D721Med (cell line): Measurements from ENCODE around the gene UVRAG.
"Not testable (repeated sequence)": the region's sequence is repeated elsewhere in the genome, so short reads cannot be mapped to it uniquely, and the experiment has no call there.

Experiments used
- DNase-seq: peaks from one replicate; pipeline ENCODE4 v3.0.0; 2011; ENCODE audit warnings: low spot score; ENCODE audit not compliant: insufficient read length
- FAIRE-seq: peaks from 2 replicates; lab custom pipeline; 2011; peaks lifted over from hg19 to GRCh38; lab: Jason Lieb, UNC
- TF ChIP-seq, protein P1 (sequence below): IDR thresholded peaks from 2 replicates; pipeline ENCODE4 v1.5.1; 2012; ENCODE audit warnings: mild to moderate bottlenecking, control low read depth; ENCODE audit not compliant: insufficient read depth; ENCODE audit errors: missing control alignments

UVRAG gene

DNA sequence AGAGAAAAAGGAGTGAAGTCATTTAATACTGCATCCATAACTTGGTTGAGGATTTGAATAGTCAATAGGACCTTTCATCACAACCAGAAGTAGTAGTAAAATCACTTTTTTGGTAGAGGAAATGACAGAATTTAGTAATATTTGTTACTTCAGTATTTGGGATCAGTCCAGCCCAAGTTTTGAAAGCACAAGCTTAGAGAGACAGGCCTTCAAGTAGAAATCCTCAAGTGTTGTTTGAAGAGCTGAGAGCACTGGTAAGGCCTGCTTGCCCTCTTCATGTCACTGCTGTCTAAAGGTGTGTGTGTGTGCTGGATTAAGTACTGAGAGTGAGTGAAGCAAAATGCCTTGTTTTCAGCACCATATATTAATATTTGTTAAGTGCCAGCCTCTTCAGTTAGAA, 254.0 kb downstream of the UVRAG start:
- FAIRE-seq (no peak), DNase-seq (no peak)
- TF ChIP-seq, protein P1, sequence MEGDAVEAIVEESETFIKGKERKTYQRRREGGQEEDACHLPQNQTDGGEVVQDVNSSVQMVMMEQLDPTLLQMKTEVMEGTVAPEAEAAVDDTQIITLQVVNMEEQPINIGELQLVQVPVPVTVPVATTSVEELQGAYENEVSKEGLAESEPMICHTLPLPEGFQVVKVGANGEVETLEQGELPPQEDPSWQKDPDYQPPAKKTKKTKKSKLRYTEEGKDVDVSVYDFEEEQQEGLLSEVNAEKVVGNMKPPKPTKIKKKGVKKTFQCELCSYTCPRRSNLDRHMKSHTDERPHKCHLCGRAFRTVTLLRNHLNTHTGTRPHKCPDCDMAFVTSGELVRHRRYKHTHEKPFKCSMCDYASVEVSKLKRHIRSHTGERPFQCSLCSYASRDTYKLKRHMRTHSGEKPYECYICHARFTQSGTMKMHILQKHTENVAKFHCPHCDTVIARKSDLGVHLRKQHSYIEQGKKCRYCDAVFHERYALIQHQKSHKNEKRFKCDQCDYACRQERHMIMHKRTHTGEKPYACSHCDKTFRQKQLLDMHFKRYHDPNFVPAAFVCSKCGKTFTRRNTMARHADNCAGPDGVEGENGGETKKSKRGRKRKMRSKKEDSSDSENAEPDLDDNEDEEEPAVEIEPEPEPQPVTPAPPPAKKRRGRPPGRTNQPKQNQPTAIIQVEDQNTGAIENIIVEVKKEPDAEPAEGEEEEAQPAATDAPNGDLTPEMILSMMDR, result no peak

GRCh38 chr11:76071090-76071489, 256.1 kb downstream of the UVRAG start:
- TF ChIP-seq, protein P1, result no peak
- DNase-seq, result no peak
- no peak for FAIRE-seq

- DNase-seq (no peak), FAIRE-seq (no peak)
- TF ChIP-seq, protein P1, result no peak
These were observed 258.7 kb downstream of the UVRAG start for GRCh38 chr11:76073724-76074123.

DNA sequence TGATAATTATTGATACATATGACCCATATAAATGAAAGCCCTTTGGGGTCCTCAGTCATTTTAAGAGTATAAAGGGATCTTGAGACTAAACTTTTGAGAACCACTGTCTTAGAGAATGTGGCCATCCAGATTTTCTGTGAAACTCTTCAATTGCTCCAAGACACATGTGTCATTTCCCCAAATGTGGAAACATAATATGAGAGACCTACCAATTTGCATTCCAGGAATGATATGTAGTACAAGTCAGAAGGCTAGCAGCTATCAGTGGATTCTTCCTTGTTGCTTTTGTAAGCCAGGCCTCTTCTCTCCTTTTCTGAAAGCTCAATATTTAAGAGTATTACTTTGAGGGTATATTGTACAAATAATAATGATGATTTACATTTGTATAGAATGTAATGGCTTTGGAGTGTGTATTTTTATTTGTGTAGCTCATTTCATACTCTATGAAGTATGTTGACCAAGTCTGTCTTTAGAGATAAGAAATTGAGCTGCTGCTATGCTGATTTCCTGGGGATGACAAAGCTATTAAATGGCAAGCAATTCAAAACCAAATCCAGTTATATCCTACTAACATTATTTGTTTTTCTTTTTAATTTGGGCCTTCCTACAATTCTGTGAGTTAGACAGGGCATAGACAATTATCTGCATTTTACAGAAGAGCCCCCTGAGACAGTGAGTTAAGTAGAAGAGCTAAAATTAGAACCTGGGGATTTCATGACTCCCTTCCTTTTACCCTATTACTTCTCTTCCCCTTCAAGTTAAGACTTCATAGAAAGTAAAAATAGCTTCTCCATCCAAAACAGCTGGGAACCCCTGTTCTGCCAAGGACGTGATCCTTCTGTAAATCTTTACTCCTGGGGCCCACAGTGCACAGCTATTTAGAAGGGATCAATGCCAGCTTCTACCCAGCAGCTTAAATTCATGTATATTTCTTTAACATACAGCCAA, 259.4 kb downstream of the UVRAG start:
- TF ChIP-seq, protein P1, result no peak
- FAIRE-seq, result no peak
- no peak for DNase-seq

- DNase-seq (no peak), FAIRE-seq (no peak)
- TF ChIP-seq, protein P1, result no peak
These were observed 260.7 kb downstream of the UVRAG start for GRCh38 chr11:76075716-76076115.

DNA sequence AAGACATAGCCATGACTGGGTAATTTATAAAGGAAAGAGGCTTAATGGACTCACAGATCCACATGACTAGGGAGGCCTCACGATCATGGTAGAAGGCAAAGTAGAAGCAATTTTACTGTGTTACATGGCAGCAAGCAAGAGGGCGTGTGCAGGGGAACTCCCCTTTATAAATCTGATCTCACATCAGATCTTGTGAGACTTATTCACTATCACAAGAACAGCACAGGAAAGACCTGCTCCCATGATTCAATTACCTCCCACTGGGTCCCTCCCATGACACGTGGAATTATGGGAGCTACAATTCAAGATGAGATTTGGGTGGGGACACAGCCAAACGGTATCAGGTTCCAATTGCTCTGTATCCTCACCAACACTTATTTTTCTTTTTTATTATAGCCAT, 261.2 kb downstream of the UVRAG start:
- FAIRE-seq, DNase-seq: not testable (repeated sequence)

DNA sequence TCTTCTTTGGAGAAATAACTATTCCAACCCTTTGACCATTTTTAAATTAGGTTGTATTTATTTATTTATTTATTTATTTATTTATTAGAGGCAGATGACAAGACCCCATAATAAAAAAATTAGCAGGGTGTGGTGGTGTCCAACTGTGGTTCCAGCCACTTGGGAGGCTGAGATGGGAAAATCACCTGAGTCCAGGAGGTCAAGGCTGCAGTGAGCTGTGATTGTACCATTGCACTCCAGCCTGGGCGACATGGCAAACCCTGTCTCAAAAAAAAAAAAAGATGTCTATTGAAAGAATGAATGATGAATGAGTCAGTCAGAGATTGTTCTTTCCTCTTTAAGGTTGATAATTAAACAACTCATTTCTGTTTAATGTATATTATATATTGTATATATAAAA, 261.7 kb downstream of the UVRAG start:
- DNase-seq (no peak), FAIRE-seq (no peak)
- TF ChIP-seq, protein P1, result no peak
